Measurements from ENCODE around the gene ANKRD27.

DNA sequence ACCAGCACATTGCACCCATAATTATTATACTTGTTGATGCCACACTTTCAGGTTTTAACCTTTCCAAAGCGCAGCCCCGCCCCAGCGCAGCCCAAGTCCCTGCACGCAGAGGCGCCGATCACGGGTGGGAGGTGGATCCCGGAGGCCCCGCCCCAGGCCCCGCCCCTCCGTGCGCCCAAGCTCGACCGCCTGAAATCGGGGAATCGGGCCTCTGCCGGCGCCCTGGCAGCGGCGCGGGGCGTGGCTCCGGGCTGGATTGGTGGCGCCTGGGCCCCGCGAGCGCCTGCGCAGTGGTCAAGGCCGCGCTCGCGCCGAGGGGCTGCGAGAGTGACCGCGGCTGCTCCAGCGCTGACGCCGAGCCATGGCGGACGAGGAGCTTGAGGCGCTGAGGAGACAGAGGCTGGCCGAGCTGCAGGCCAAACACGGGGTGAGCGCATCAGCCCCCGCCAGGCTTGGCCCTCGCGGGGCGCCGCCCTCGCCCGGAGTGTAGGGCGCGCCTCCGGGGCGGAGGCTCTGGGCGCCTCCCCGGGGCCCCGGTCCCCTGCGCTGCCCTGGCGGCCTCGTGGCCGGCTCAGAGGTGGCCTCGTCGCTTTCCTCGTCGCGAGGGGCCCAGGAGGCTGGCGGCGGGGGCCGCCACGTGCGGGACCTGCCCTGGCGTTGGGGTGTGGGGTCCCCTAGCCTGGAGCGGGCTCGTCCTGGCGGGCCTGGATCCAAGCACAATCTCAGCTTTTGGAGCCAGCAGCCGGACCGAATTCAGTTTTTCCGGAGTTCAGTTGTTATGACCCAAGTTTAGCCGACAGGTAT lies 93.9 kb downstream of the ANKRD27 start, which contains the start of gene PDCD5:
- TF ChIP-seq CTCF (IDR thresholded peaks at IDR 0.05; ENCODE audit: insufficient read depth, low read depth, low read length), result no peak
- no peak for TF ChIP-seq EZH2 (IDR thresholded peaks at IDR 0.05; ENCODE audit: insufficient read depth, low read length)

All from astrocyte (in vitro differentiated cells and primary cell).